Subcutaneous abdominal adipose tissue (tissue), 5 donors: ENCODE data around the gene ADGRB2.
A peak's percentile ranks its signal among the peaks of the same experiment; 100 is the strongest.

Source experiments
- H3K27ac ChIP-seq: one replicate; pipeline ENCODE4 v1.7.0; 2013; ENCODE audit warnings: low read depth, mild to moderate bottlenecking, inconsistent platforms, low read length, moderate library complexity
- H3K27me3 ChIP-seq, 5 donors: one replicate each; pipeline ENCODE4 v1.7.0; 2013; ENCODE audit warnings: low read length in 5 of 5, inconsistent platforms in 1 of 5; ENCODE audit not compliant: control insufficient read depth in 5 of 5, insufficient read depth in 4 of 5
- H3K36me3 ChIP-seq, 5 donors: one replicate each; pipeline ENCODE4 v1.7.0; 2013; ENCODE audit warnings: low read length in 5 of 5; ENCODE audit not compliant: control insufficient read depth in 5 of 5, insufficient read depth in 5 of 5
- H3K4me1 ChIP-seq, 5 donors: one replicate each; pipeline ENCODE4 v1.7.0; 2013; ENCODE audit warnings: low read length in 5 of 5, mild to moderate bottlenecking in 3 of 5, moderate library complexity in 1 of 5; ENCODE audit not compliant: control insufficient read depth in 5 of 5, insufficient read depth in 5 of 5
- H3K4me3 ChIP-seq, 5 donors: one replicate each; pipeline ENCODE4 v1.7.0; 2013; ENCODE audit warnings: low read length in 5 of 5, low read depth in 1 of 5
- H3K9ac ChIP-seq, 5 donors: one replicate each; pipeline ENCODE4 v1.7.0; 2013; ENCODE audit warnings: low read length in 5 of 5, mild to moderate bottlenecking in 4 of 5, moderate library complexity in 3 of 5
- H3K9me3 ChIP-seq, 5 donors: one replicate each; pipeline ENCODE4 v1.7.0; 2013; ENCODE audit warnings: low read length in 5 of 5; ENCODE audit not compliant: control insufficient read depth in 5 of 5
- donor health status: healthy.
- donor health status: healthy.
- donor health status: healthy.
- donor health status: healthy.
- donor health status: healthy.

The ADGRB2 gene

DNA sequence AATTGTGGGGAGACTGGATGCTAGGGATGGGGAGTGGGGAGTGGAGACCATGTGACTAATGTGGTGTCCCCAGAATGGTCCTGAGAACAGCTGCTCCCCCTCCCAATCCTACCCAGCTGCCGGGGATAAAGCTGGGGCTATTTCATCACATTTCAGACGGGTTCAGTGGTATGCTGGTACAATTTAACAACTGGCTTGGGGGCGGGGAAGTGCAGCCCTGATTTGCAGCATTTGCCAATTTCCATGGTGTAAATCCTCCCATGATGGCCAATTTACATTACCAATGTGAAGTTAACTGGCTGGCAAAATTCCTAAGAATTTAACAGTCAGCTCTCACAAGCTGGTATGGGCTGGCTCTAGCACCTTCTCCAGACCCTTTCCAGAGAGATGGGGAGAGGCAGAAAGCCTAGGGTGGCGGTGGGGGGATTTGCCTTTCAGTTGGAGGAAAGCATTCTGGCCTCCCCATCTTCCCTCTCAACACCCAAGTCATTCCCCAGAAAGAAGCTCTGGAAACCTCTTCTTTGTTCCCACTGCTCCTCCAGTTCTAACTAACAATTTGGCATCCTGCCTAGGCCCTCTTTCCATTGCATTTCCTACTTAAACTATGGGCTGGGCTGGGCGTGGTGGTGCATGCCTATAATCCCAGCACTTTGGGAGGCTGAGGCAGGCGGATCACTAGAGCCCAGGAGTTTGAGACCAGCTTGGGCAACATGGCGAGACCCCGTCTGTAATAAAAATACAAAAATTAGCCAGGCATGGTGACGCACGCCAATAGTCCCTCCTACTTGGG is 11.3 kb upstream of the ADGRB2 start:
- Histone ChIP-seq H3K36me3 (no peaks in the 10 kb centered on the region), H3K4me3 (no peak overlapping the region), H3K27ac (no peak overlapping the region), H3K27me3 (peaks cover 18 to 70% (median 53%) of the 10 kb centered on the region in 5 donors), H3K4me1 (peaks cover 2 to 17% (median 12%) of the 10 kb centered on the region in 5 donors), H3K9me3 (no peaks in the 10 kb centered on the region), H3K9ac (no peak overlapping the region)

DNA sequence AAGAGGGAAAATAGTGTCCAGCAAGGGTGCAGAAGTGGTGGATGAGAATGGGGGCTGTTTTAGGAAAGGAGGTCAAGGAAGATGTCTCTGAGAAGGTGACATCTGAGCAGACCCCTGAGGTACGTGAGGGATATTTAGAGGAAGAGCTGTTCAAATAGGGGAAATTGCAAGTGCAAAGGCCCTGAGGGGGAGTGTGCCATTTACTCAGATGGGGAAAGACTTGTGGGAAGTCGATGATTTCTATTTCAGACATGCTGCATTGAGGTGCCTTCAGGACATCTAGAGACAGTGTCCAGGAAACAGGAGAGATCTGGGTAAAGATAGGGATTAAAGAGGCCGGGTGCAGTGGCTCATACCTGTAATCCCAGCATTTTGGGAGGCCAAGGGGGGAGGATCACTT is 10.4 kb upstream of the ADGRB2 start:
- Histone ChIP-seq H3K36me3 (no peaks in the 10 kb centered on the region), H3K27me3 (peaks cover 18 to 70% (median 53%) of the 10 kb centered on the region in 5 donors), H3K4me1 (peaks cover 2 to 17% (median 12%) of the 10 kb centered on the region in 5 donors), H3K4me3 (no peak overlapping the region), H3K27ac (no peak overlapping the region), H3K9ac (no peak overlapping the region), H3K9me3 (no peaks in the 10 kb centered on the region)

DNA sequence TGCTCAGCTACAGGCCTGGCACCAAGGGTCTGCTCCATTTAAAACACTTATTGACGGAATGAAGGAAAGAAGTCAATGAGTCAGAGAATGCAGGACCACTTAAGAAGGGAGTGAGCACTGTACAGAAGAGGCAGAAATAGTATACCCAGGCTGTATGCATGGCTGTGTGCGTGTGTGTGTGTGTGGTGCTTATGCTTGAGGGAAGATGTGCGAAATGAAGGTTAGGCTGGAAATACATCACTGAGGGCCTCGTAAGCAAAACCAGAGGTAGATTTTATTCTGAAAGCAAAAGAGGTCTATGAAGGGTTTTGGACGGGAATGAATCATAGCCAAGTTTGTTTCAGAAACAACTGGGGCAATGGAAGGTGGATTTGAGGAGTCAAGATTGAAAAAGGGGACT is 9.7 kb upstream of the ADGRB2 start:
- no peak overlapping the region for H3K9ac ChIP-seq
- no peak overlapping the region for H3K4me3 ChIP-seq
- H3K27ac ChIP-seq: no peak overlapping the region
- no peaks in the 10 kb centered on the region for H3K9me3 ChIP-seq
- H3K4me1 ChIP-seq: peaks cover 2 to 17% (median 12%) of the 10 kb centered on the region in 5 donors
- no peaks in the 10 kb centered on the region for H3K36me3 ChIP-seq
- peaks cover 18 to 67% (median 50%) of the 10 kb centered on the region in 5 donors for H3K27me3 ChIP-seq

DNA sequence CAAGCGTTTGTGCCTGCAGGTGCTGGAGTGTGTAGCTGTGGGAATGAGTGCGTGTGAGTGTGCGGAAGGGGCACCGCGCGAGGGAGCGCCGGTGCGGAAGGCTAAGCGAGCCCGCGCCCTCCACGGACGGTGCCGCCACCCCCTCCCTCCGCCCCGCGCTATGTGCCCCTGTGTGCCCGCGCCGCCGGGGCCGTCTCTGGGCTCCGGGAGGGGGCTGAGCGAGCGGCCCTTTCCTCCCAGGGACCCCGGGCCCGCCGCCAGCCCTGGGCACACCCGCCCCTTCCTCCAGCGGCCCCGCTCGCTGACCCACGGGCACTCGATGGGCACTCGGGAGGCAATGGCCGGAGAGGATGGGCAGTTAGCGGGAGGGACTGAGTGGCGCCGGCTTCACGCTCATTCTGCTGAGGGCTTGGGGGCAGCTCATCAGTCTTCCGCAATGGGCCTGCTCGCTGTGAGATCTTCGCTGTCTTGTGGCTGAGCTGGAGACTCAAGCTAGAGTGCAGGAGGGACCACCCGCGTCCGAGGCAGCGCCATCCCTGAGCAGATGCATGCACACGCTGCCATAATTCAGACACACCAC is 8.6 kb upstream of the ADGRB2 start:
- peaks cover 18 to 59% (median 49%) of the 10 kb centered on the region in 5 donors for H3K27me3 ChIP-seq
- H3K36me3 ChIP-seq: no peaks in the 10 kb centered on the region
- H3K9ac ChIP-seq: peak overlapping the region in 1 of 5 donors; percentile 33
- H3K9me3 ChIP-seq: no peaks in the 10 kb centered on the region
- no peak overlapping the region for H3K27ac ChIP-seq
- peaks cover 2 to 17% (median 12%) of the 10 kb centered on the region in 5 donors for H3K4me1 ChIP-seq
- H3K4me3 ChIP-seq: peak overlapping the region in 4 of 5 donors; percentile 8 to 53 (median 36)

DNA sequence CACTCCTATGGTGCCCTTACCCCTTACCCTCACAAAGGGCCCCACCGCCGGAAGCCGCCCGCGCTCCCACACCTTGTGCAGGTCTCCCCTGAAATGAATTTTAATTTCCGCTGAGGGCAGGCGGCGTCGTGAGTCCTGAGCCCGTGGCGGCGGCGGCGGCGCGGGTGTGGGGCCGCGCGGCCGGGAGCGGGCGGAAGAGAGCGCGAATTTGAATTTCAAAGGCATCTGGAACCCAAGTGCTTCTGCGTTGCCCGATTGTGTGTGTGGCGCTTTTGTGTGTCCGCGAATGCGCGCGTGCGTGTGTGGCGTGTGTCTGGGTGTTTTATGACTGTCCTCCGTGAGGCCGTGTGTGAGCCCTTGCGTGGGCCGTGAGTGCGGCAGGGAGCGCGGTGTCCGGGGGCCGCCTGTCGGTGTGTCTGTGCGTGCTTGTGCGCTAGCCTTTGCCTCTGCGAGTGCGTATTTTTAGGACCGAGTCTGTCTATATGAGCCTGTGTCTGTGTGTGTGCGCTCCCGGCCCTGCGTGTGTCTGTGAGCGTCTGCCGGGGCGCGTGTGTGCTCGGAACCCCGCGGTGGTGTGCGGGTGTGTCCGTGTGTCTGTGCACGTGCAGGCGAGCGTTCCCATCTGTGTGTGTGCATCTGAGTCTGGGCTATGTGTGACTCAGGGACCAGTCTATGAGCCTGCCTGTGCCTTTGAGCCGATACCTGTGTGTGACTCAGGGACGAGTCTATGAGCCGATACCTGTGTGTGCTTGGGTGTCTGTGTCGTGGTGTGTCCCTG is 7.9 kb upstream of the ADGRB2 start:
- Histone ChIP-seq H3K27me3 (peaks cover 18 to 56% (median 49%) of the 10 kb centered on the region in 5 donors), H3K9ac (peak overlapping the region in 1 of 5 donors; percentile 33), H3K36me3 (no peaks in the 10 kb centered on the region), H3K4me3 (peak overlapping the region; percentile 0 to 53 (median 19)), H3K9me3 (no peaks in the 10 kb centered on the region), H3K27ac (no peak overlapping the region), H3K4me1 (peaks cover 2 to 17% (median 12%) of the 10 kb centered on the region in 5 donors)

DNA sequence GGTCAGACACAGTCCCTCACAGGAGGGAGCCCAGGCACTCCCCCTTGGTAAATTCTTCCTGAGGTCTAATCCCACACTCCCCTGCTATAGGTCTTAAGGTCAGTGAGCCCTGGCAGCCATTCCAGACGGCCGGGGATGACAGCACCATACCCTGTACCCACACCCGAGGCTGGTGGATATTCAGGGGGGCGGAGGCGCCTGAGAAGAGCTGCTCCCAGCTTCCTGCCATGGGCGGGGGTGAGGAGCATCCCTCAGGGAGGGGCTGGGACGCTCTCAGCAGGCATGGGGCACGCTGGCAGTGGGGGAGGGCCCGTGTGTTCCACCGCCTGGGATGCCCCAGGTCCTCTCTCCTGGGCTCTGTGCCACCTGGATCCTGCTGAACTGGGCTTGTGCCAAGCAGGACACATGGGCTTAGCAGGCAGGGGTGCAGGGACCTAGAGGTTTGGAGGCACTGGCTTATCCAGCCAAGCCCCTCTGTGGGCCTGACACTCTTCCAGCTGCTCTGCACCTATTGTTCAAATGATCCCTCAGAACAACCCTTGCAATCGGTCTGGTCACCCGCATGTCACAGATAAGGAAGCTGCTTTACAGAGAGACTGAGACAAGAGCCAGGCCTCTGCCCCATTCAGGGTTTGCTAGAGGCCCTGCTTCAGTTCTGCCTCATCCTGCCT is 5.7 kb upstream of the ADGRB2 start:
- Histone ChIP-seq H3K4me3 (no peak overlapping the region), H3K9ac (no peak overlapping the region), H3K36me3 (no peaks in the 10 kb centered on the region), H3K27me3 (peaks cover 18 to 46% (median 43%) of the 10 kb centered on the region in 5 donors), H3K9me3 (no peaks in the 10 kb centered on the region), H3K27ac (no peak overlapping the region), H3K4me1 (peaks cover 2 to 17% (median 13%) of the 10 kb centered on the region in 5 donors)

DNA sequence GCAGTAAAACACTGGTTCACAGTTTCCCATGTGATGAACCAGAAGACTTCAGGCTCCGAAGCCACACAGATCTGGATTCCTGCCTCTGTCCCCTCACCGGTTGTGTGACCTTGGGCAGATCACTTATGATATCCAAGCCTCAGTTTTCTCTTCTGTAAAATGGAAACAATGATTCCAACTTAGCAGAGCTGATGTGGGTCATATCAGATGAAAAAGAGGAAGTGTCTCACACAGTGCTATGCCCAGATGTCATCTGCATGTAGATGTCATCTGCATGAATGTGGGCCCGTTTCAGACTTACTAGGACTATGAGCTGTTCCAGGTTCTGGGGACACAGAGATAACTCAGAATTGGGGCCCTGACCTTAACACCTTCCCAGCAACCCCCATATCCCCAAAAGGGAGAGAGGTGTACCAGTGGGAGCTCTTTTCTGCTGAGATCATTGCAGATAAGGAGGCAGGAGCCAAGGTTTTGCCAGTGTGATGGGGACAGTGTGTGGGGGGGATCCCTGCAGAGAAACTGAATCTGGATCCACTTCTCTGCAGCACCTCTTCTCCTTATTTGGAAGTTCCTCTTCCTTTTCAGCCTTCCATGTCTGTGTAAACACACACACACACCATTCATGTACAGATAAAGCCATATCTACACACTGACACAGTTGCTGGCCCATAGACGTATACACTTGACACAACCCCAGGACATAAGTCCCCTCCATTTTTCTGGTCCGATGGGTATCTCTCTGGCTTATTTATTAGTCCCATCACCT is 5.0 kb upstream of the ADGRB2 start:
- Histone ChIP-seq H3K27me3 (peaks cover 15 to 42% (median 40%) of the 10 kb centered on the region in 5 donors), H3K4me3 (no peak overlapping the region), H3K9me3 (no peaks in the 10 kb centered on the region), H3K9ac (no peak overlapping the region), H3K27ac (no peak overlapping the region), H3K4me1 (peaks cover 4 to 24% (median 19%) of the 10 kb centered on the region in 5 donors), H3K36me3 (no peaks in the 10 kb centered on the region)

DNA sequence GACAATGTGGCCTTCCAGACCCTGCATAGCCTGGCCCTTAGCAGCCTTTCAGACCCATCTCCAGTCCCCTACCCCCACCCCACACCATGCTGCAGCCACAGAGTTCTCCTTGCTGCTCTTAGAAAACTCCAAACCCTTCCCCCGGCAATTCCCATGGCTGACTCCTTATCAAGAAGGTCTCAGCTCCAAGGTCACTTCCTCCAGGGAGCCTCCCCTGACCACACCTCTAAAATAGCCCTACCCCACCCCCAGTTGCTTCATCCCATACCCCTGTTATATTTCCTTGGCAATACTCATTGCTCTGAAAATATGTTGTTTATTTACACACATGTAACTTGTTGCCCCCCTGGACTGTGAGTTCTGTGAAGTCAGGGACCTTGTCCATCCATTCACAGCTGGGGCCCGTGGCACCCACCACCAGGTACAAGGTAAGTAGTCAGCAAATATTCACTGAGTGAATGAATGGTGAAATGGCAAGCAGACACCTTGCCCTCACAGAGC is 4.3 kb upstream of the ADGRB2 start:
- Histone ChIP-seq H3K27me3 (peaks cover 13 to 36% (median 33%) of the 10 kb centered on the region in 5 donors), H3K27ac (no peak overlapping the region), H3K4me3 (no peak overlapping the region), H3K9me3 (no peaks in the 10 kb centered on the region), H3K9ac (no peak overlapping the region), H3K36me3 (no peaks in the 10 kb centered on the region), H3K4me1 (peaks cover 4 to 27% (median 22%) of the 10 kb centered on the region in 5 donors)

DNA sequence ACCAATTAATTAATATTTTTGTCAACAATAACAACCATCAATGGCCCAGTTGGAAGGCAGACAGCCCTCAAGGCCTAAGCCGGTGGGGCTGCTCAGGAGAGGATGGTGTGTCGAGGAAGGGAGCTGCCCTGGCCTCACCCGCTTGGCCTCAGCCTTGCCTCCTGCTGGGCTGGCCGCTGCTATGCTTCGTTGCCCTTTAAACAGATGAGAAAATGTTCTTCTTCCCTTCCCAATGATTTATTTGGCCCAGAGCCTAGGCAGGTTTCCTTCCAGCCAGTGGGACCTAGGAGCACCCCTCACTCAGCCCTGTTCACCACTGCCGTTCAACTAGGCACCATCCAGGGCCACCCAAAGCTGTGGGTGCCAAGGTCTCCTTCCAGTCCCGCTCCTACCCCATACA is 3.1 kb upstream of the ADGRB2 start:
- Histone ChIP-seq H3K27me3 (peaks cover 7 to 35% (median 28%) of the 10 kb centered on the region in 5 donors), H3K36me3 (no peaks in the 10 kb centered on the region), H3K9ac (no peak overlapping the region), H3K27ac (no peak overlapping the region), H3K9me3 (no peaks in the 10 kb centered on the region), H3K4me3 (no peak overlapping the region), H3K4me1 (peaks cover 2 to 27% (median 23%) of the 10 kb centered on the region in 5 donors)
